Esophagus squamous epithelium (tissue), 5 donors: Measurements from ENCODE around the gene ASIC3. TPM values are rescaled to one million over a fixed set of nuclear protein-coding genes. Genes with fewer than 3 reads are reported as not detected.

ENCODE experiments used
- DNase-seq: peaks from one replicate; lab custom pipeline; 2025; lab: John Stamatoyannopoulos, UW
- H3K27ac ChIP-seq, 4 donors: fragments of 200-600 bp; sonication (generic); one replicate each; pipeline ENCODE4 v1.5.1; 2016 to 2019; ENCODE audit warnings: mild to moderate bottlenecking in 1 of 4
- H3K27me3 ChIP-seq, 4 donors: fragments of 200-600 bp; sonication (generic); 1 replicate in 3 of 4; 2 replicates in 1 of 4; pipeline versions ENCODE4 v1.5.1 to v1.6.0; 2017 to 2021; ENCODE audit warnings: antibody characterized with exemption in 1 of 4
- H3K36me3 ChIP-seq, 3 donors: fragments of 200-600 bp; sonication (generic); one replicate each; pipeline ENCODE4 v1.5.1; 2016 to 2019
- H3K4me1 ChIP-seq, 3 donors: fragments of 200-600 bp; sonication (generic); one replicate each; pipeline ENCODE4 v1.5.1; 2017 to 2019
- H3K4me3 ChIP-seq, 4 donors: fragments of 200-600 bp; sonication (generic); 1 replicate in 3 of 4; 2 replicates in 1 of 4; pipeline ENCODE4 v1.5.1; 2016 to 2019; ENCODE audit warnings: mild to moderate bottlenecking in 2 of 4, moderate library complexity in 1 of 4
- H3K9me3 ChIP-seq, 3 donors: fragments of 200-600 bp; sonication (generic); one replicate each; pipeline ENCODE4 v1.5.1; 2016 to 2019
- CTCF ChIP-seq, 6 experiments: fragments of 450-650 bp in 4 of 6; fragments of 200-600 bp in 2 of 6; sonication (generic) in 2 of 6; IDR thresholded peaks; one replicate each; pipeline ENCODE4 v1.5.1; 2016 to 2019; ENCODE audit warnings: antibody characterized with exemption in 6 of 6, mild to moderate bottlenecking in 4 of 6, moderate library complexity in 4 of 6
- POLR2A ChIP-seq, 4 donors: fragments of 450-650 bp; IDR thresholded peaks; one replicate each; pipeline ENCODE4 v1.6.1; 2017; ENCODE audit warnings: antibody characterized with exemption in 4 of 4, mild to moderate bottlenecking in 4 of 4, moderate library complexity in 3 of 4
- WGBS, 2 donors: methylation state at CpG; one replicate each; pipeline ENCODE4 v1.1.5; 2018; 5-methylcytosine and 5-hydroxymethylcytosine counted together
- intact Hi-C: fragments of 100-400 bp; cut with DNase I; formaldehyde crosslinking; loops from one replicate; pipeline ENCODE4 v1.15.0; 2022
- total RNA-seq, 4 donors: library from RNA; depleted of rRNA; stranded (reverse); fragments of >200 nt; gene quantifications; one replicate each; pipeline ENCODE4 v1.1.0, GENCODE V29; 2016
- donor health status: DM: yes; HTN: yes; CAD: no.

The ASIC3 gene
- total RNA-seq, 4 donors from 2014 or later, result 0.40 to 0.95 TPM; not detected in 2

GRCh38 chr7:151066273-151066974, 18.1 kb downstream of the ASIC3 start:
- Histone ChIP-seq H3K27me3 (no peaks in the 10 kb centered on the region), H3K4me3 (no peak overlapping the region), H3K9me3 (no peaks in the 10 kb centered on the region), H3K4me1 (peaks cover 14 to 27% (median 19%) of the 10 kb centered on the region in 3 donors), H3K27ac (no peak overlapping the region), H3K36me3 (peaks cover 26 to 95% (median 71%) of the 10 kb centered on the region in 3 donors)
- WGBS, 2 donors, result 93% methylated on average over 16 of the region's 39 CpGs
- no peak for DNase-seq
- TF ChIP-seq POLR2A (IDR thresholded peaks at IDR 0.05) (no peak), CTCF (IDR thresholded peaks at IDR 0.05) (no peak)
- intact Hi-C loops, result no loop called here

- H3K4me3 ChIP-seq, result no peak overlapping the region
- TF ChIP-seq POLR2A (IDR thresholded peaks at IDR 0.05) (no peak), CTCF (IDR thresholded peaks at IDR 0.05) (no peak)
- no peak overlapping the region for H3K27ac ChIP-seq
- peaks cover 35 to 100% (median 83%) of the 10 kb centered on the region in 3 donors for H3K36me3 ChIP-seq
- 87 to 89% methylated on average over 8 to 10 of the region's 12 CpGs for WGBS, 2 donors
- intact Hi-C loops, result no loop called here
- no peak for DNase-seq
- H3K27me3 ChIP-seq, result no peaks in the 10 kb centered on the region
- peaks cover 0 to 9% (median 1%) of the 10 kb centered on the region in 3 donors for H3K4me1 ChIP-seq
- H3K9me3 ChIP-seq, result no peaks in the 10 kb centered on the region
Measured at GRCh38 chr7:151068069-151068773, 19.9 kb downstream of the ASIC3 start.

GRCh38 chr7:151069841-151070573, 21.7 kb downstream of the ASIC3 start:
- TF ChIP-seq CTCF (IDR thresholded peaks at IDR 0.05) (no peak), POLR2A (IDR thresholded peaks at IDR 0.05) (no peak)
- no peak overlapping the region for H3K27ac ChIP-seq
- H3K36me3 ChIP-seq, result peaks cover 38 to 100% (median 80%) of the 10 kb centered on the region in 3 donors
- H3K4me1 ChIP-seq, result no peaks in the 10 kb centered on the region
- no peaks in the 10 kb centered on the region for H3K9me3 ChIP-seq
- no peak overlapping the region for H3K4me3 ChIP-seq
- intact Hi-C loops, result no loop called here
- no peak for DNase-seq
- no CpG with 5 or more reads among the region's 17 CpGs for WGBS, 2 donors
- no peaks in the 10 kb centered on the region for H3K27me3 ChIP-seq

- H3K27me3 ChIP-seq, result no peaks in the 10 kb centered on the region
- H3K27ac ChIP-seq, result no peak overlapping the region
- DNase-seq, result no peak
- WGBS, 2 donors, result 96 to 97% methylated on average over 7 to 9 of the region's 15 CpGs
- H3K4me3 ChIP-seq, result no peak overlapping the region
- H3K36me3 ChIP-seq, result peaks cover 40 to 100% (median 79%) of the 10 kb centered on the region in 3 donors
- intact Hi-C loops, result no loop called here
- no peaks in the 10 kb centered on the region for H3K4me1 ChIP-seq
- no peak for TF ChIP-seq CTCF (IDR thresholded peaks at IDR 0.05)
- no peak for TF ChIP-seq POLR2A (IDR thresholded peaks at IDR 0.05)
- no peaks in the 10 kb centered on the region for H3K9me3 ChIP-seq
Measured at GRCh38 chr7:151070574-151070960, 22.2 kb downstream of the ASIC3 start.
